ENCODE measurements around the gene MAN1C1.

GRCh38 chr1:25798666-25799351, 182.2 kb downstream of the MAN1C1 start:
- TF ChIP-seq POLR2A (conservative IDR thresholded peaks at IDR 0.05) (no peak), ZNF408 (CRISPR knock-in tag; IDR thresholded peaks at IDR 0.05; ENCODE audit: low read depth) (no peak), HMGXB4 (CRISPR knock-in tag; IDR thresholded peaks at IDR 0.05) (no peak)
